HL-60 (cell line): ENCODE data around the gene FN3K.

Experiments
- POLR2AphosphoS5 ChIP-seq: IDR thresholded peaks from 2 replicates; pipeline ENCODE4 v1.6.1; 2012; ENCODE audit warnings: low read depth
- SPI1 ChIP-seq: IDR thresholded peaks from 2 replicates; pipeline ENCODE4 v1.6.1; 2012; ENCODE audit warnings: low read depth, mild to moderate bottlenecking, borderline replicate concordance
- TF ChIP-seq, protein P1 (sequence below): IDR thresholded peaks from 2 replicates; pipeline ENCODE4 v1.6.1; 2012; ENCODE audit warnings: low read depth; ENCODE audit not compliant: insufficient replicate concordance
- TF ChIP-seq, protein P2 (sequence below): IDR thresholded peaks from one replicate; pipeline ENCODE4 v1.5.1; 2011; ENCODE audit warnings: low read length, control low read depth, inconsistent platforms; ENCODE audit not compliant: insufficient read depth

DNA sequence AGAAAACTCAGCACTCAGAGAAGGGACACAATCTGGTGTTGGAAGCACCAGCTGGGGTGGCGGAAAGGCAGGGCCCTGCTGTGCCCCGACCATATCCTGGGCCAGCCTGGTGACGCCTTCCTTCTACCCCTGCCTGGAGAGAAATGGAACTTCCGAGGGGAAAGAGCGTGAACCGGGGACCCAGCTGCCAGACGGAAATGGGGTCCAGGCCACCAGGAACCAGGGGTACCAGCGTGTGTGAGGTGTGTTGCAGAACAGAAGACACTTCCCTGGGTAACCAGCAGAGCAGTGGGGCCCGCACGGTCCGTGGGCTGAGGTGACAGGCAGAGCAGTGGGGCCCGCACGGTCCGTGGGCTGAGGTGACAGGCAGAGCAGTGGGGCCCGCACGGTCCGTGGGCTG is 43.7 kb upstream of the FN3K start:
- TF ChIP-seq, protein P1, sequence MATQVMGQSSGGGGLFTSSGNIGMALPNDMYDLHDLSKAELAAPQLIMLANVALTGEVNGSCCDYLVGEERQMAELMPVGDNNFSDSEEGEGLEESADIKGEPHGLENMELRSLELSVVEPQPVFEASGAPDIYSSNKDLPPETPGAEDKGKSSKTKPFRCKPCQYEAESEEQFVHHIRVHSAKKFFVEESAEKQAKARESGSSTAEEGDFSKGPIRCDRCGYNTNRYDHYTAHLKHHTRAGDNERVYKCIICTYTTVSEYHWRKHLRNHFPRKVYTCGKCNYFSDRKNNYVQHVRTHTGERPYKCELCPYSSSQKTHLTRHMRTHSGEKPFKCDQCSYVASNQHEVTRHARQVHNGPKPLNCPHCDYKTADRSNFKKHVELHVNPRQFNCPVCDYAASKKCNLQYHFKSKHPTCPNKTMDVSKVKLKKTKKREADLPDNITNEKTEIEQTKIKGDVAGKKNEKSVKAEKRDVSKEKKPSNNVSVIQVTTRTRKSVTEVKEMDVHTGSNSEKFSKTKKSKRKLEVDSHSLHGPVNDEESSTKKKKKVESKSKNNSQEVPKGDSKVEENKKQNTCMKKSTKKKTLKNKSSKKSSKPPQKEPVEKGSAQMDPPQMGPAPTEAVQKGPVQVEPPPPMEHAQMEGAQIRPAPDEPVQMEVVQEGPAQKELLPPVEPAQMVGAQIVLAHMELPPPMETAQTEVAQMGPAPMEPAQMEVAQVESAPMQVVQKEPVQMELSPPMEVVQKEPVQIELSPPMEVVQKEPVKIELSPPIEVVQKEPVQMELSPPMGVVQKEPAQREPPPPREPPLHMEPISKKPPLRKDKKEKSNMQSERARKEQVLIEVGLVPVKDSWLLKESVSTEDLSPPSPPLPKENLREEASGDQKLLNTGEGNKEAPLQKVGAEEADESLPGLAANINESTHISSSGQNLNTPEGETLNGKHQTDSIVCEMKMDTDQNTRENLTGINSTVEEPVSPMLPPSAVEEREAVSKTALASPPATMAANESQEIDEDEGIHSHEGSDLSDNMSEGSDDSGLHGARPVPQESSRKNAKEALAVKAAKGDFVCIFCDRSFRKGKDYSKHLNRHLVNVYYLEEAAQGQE: no peak
- TF ChIP-seq POLR2AphosphoS5: no peak
- TF ChIP-seq, protein P2, sequence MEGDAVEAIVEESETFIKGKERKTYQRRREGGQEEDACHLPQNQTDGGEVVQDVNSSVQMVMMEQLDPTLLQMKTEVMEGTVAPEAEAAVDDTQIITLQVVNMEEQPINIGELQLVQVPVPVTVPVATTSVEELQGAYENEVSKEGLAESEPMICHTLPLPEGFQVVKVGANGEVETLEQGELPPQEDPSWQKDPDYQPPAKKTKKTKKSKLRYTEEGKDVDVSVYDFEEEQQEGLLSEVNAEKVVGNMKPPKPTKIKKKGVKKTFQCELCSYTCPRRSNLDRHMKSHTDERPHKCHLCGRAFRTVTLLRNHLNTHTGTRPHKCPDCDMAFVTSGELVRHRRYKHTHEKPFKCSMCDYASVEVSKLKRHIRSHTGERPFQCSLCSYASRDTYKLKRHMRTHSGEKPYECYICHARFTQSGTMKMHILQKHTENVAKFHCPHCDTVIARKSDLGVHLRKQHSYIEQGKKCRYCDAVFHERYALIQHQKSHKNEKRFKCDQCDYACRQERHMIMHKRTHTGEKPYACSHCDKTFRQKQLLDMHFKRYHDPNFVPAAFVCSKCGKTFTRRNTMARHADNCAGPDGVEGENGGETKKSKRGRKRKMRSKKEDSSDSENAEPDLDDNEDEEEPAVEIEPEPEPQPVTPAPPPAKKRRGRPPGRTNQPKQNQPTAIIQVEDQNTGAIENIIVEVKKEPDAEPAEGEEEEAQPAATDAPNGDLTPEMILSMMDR: no peak
- no peak for TF ChIP-seq SPI1
